Caco-2 (cell line): ENCODE data around the gene TTLL11. TPM values are rescaled to one million over a fixed set of nuclear protein-coding genes. Genes with fewer than 3 reads are reported as not detected.

Source experiments
- BruUV-seq: library from RNA; stranded (reverse); fragments of 400-500 nt; replicated peaks from 2 replicates; lab custom pipeline; 2021; lab: Mats Ljungman, UMichigan
- CTCF ChIA-PET: fragments of 300-600 bp; sonication (Branson Sonifier 250); formaldehyde crosslinking; loops from one replicate; lab custom pipeline; 2022; ENCODE audit warnings: antibody characterized with exemption; lab: Charles Lee
- POLR2A ChIA-PET: fragments of 300-600 bp; sonication (Branson Sonifier 250); formaldehyde crosslinking; loops from one replicate; lab custom pipeline; 2022; ENCODE audit warnings: antibody characterized with exemption; lab: Charles Lee
- DNase-seq, 2 experiments: peaks; one replicate each; pipeline versions ENCODE4 v3.0.0 to v3.0.0-alpha.2; 2020 to 2022
- H3K27me3 ChIP-seq: replicated peaks from 2 replicates; pipeline ENCODE4 v1.6.0; 2011; ENCODE audit warnings: low read length; ENCODE audit not compliant: control insufficient read depth, insufficient read depth
- H3K36me3 ChIP-seq: 2 replicates; pipeline ENCODE4 v1.5.1; 2011; ENCODE audit warnings: low read length; ENCODE audit not compliant: control insufficient read depth, insufficient read depth
- H3K4me1 ChIP-seq: fragments of 250-450 bp; sonication (Bioruptor Pico); 2 replicates; pipeline ENCODE4 v1.5.1; 2020; ENCODE audit warnings: mild to moderate bottlenecking
- H3K4me3 ChIP-seq: 2 replicates; pipeline ENCODE4 v1.5.1; 2011; ENCODE audit warnings: low read depth, mild to moderate bottlenecking, control low read depth, low read length
- H3K9me3 ChIP-seq: fragments of 250-450 bp; sonication (Bioruptor Pico); 2 replicates; pipeline ENCODE4 v1.5.1; 2020; ENCODE audit warnings: mild to moderate bottlenecking, moderate library complexity
- H3K27ac Mint-ChIP-seq: one replicate; pipeline ENCODE4 v1.8.0; 2022; ENCODE audit warnings: mixed read lengths; ENCODE audit not compliant: unreplicated experiment
- H3K27me3 Mint-ChIP-seq: one replicate; pipeline ENCODE4 v1.8.0; 2022; ENCODE audit warnings: mixed read lengths; ENCODE audit not compliant: insufficient read depth, unreplicated experiment
- H3K36me3 Mint-ChIP-seq: one replicate; pipeline ENCODE4 v1.8.0; 2022; ENCODE audit warnings: mild to moderate bottlenecking, mixed read lengths; ENCODE audit not compliant: insufficient read depth, unreplicated experiment
- H3K4me1 Mint-ChIP-seq: one replicate; pipeline ENCODE4 v1.8.0; 2022; ENCODE audit warnings: low read depth, mixed read lengths; ENCODE audit not compliant: unreplicated experiment
- H3K4me3 Mint-ChIP-seq: one replicate; pipeline ENCODE4 v1.8.0; 2022; ENCODE audit warnings: mild to moderate bottlenecking, moderate library complexity, mixed read lengths; ENCODE audit not compliant: unreplicated experiment
- H3K9me3 Mint-ChIP-seq: one replicate; pipeline ENCODE4 v1.8.0; 2022; ENCODE audit warnings: mixed read lengths; ENCODE audit not compliant: unreplicated experiment
- intact Hi-C: fragments of 100-400 bp; cut with micrococcal nuclease; formaldehyde crosslinking; loops from one replicate; pipeline ENCODE4 v1.10.0; 2022; ENCODE audit not compliant: unreplicated experiment
- total RNA-seq: library from RNA; stranded (reverse); gene quantifications from 2 replicates; pipeline ENCODE4 v1.2.3, GENCODE V29; 2022
- TF ChIP-seq, protein P1 (sequence below), 2 experiments: fragments of 200-600 bp in 1 of 2; IDR thresholded peaks; 1 replicate in 1 of 2; 2 replicates in 1 of 2; pipeline versions ENCODE4 v1.5.1 to v1.8.0; 2011 to 2022; ENCODE audit warnings: antibody characterized with exemption in 1 of 2, control low read depth in 1 of 2, inconsistent platforms in 1 of 2, low read depth in 1 of 2, low read length in 1 of 2, mild to moderate bottlenecking in 1 of 2, moderate library complexity in 1 of 2; ENCODE audit not compliant: insufficient read depth in 1 of 2, severe bottlenecking in 1 of 2, unreplicated experiment in 1 of 2

The TTLL11 gene
- total RNA-seq, 1 experiment from 2014 or later, result 4.4 TPM

- ChIA-PET POLR2A (no interaction called here), CTCF (no interaction called here)
- H3K27ac Mint-ChIP-seq, result no peak overlapping the region
- no TSS peak for BruUV-seq
- Histone ChIP-seq H3K4me1 (no peaks in the 10 kb centered on the region), H3K36me3 (no peaks in the 10 kb centered on the region), H3K4me3 (no peak overlapping the region), H3K9me3 (no peaks in the 10 kb centered on the region), H3K27me3 (no peaks in the 10 kb centered on the region)
- intact Hi-C loops, result no loop called here
- no peak overlapping the region for H3K4me3 Mint-ChIP-seq
- H3K36me3 Mint-ChIP-seq, result no peaks in the 10 kb centered on the region
- H3K27me3 Mint-ChIP-seq, result no peaks in the 10 kb centered on the region
- no peak for DNase-seq
- H3K4me1 Mint-ChIP-seq, result no peaks in the 10 kb centered on the region
- TF ChIP-seq, protein P1, sequence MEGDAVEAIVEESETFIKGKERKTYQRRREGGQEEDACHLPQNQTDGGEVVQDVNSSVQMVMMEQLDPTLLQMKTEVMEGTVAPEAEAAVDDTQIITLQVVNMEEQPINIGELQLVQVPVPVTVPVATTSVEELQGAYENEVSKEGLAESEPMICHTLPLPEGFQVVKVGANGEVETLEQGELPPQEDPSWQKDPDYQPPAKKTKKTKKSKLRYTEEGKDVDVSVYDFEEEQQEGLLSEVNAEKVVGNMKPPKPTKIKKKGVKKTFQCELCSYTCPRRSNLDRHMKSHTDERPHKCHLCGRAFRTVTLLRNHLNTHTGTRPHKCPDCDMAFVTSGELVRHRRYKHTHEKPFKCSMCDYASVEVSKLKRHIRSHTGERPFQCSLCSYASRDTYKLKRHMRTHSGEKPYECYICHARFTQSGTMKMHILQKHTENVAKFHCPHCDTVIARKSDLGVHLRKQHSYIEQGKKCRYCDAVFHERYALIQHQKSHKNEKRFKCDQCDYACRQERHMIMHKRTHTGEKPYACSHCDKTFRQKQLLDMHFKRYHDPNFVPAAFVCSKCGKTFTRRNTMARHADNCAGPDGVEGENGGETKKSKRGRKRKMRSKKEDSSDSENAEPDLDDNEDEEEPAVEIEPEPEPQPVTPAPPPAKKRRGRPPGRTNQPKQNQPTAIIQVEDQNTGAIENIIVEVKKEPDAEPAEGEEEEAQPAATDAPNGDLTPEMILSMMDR (IDR thresholded peaks at IDR 0.05; ENCODE audit: insufficient read depth in 1 of 2, low read depth in 1 of 2, low read length in 1 of 2, severe bottlenecking in 1 of 2, unreplicated experiment in 1 of 2), result no peak
- no peaks in the 10 kb centered on the region for H3K9me3 Mint-ChIP-seq
These were observed 262.5 kb downstream of the TTLL11 start for GRCh38 chr9:121830441-121831140.

- ChIA-PET CTCF (no interaction called here), POLR2A (no interaction called here)
- H3K36me3 ChIP-seq, result no peaks in the 10 kb centered on the region
- no peak overlapping the region for H3K4me3 ChIP-seq
- intact Hi-C loops, result no loop called here
- Mint-ChIP-seq H3K27me3 (no peaks in the 10 kb centered on the region), H3K4me3 (no peak overlapping the region), H3K4me1 (no peaks in the 10 kb centered on the region), H3K27ac (no peak overlapping the region), H3K36me3 (no peaks in the 10 kb centered on the region), H3K9me3 (no peaks in the 10 kb centered on the region)
- H3K27me3 ChIP-seq, result no peaks in the 10 kb centered on the region
- no peaks in the 10 kb centered on the region; the same call in 1 of the 2 replicates for H3K4me1 ChIP-seq
- BruUV-seq, result no TSS peak
- no peaks in the 10 kb centered on the region for H3K9me3 ChIP-seq
- TF ChIP-seq, protein P1 (IDR thresholded peaks at IDR 0.05; ENCODE audit: insufficient read depth in 1 of 2, low read depth in 1 of 2, low read length in 1 of 2, severe bottlenecking in 1 of 2, unreplicated experiment in 1 of 2), result no peak
- no peak for DNase-seq
These were observed 265.7 kb downstream of the TTLL11 start for GRCh38 chr9:121827251-121827967.

- POLR2A ChIA-PET, result no interaction called here
- CTCF ChIA-PET, result no interaction called here
These were observed 266.4 kb downstream of the TTLL11 start for GRCh38 chr9:121826711-121827110.

More at GRCh38 chr9:121826711-121827110, 266.4 kb downstream of the TTLL11 start:
- no peak for DNase-seq
- H3K4me1 Mint-ChIP-seq, result no peaks in the 10 kb centered on the region
- H3K9me3 Mint-ChIP-seq, result no peaks in the 10 kb centered on the region
- Histone ChIP-seq H3K4me3 (no peak overlapping the region), H3K27me3 (no peaks in the 10 kb centered on the region; the same call in 1 of the 2 replicates), H3K36me3 (no peaks in the 10 kb centered on the region), H3K9me3 (no peaks in the 10 kb centered on the region), H3K4me1 (no peaks in the 10 kb centered on the region; the same call in 1 of the 2 replicates)
- intact Hi-C loops, result no loop called here
- H3K27ac Mint-ChIP-seq, result no peak overlapping the region
- H3K4me3 Mint-ChIP-seq, result no peak overlapping the region
- H3K27me3 Mint-ChIP-seq, result no peaks in the 10 kb centered on the region
- no TSS peak for BruUV-seq
- H3K36me3 Mint-ChIP-seq, result no peaks in the 10 kb centered on the region
- TF ChIP-seq, protein P1 (IDR thresholded peaks at IDR 0.05; ENCODE audit: insufficient read depth in 1 of 2, low read depth in 1 of 2, low read length in 1 of 2, severe bottlenecking in 1 of 2, unreplicated experiment in 1 of 2), result no peak
